ENCODE results near the gene C3orf20.

Gene C3orf20

GRCh38 chr3:14718539-14718938, 43.6 kb downstream of the C3orf20 start:
- no peak for DNase-seq (ENCODE audit: low spot score)
- TF ChIP-seq, protein P1, sequence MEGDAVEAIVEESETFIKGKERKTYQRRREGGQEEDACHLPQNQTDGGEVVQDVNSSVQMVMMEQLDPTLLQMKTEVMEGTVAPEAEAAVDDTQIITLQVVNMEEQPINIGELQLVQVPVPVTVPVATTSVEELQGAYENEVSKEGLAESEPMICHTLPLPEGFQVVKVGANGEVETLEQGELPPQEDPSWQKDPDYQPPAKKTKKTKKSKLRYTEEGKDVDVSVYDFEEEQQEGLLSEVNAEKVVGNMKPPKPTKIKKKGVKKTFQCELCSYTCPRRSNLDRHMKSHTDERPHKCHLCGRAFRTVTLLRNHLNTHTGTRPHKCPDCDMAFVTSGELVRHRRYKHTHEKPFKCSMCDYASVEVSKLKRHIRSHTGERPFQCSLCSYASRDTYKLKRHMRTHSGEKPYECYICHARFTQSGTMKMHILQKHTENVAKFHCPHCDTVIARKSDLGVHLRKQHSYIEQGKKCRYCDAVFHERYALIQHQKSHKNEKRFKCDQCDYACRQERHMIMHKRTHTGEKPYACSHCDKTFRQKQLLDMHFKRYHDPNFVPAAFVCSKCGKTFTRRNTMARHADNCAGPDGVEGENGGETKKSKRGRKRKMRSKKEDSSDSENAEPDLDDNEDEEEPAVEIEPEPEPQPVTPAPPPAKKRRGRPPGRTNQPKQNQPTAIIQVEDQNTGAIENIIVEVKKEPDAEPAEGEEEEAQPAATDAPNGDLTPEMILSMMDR (IDR thresholded peaks at IDR 0.05; ENCODE audit: borderline replicate concordance, control extremely low read depth, extremely low read depth, insufficient read depth, missing control alignments): no peak
- in situ Hi-C loops (cut with MboI; ENCODE audit: low sequenced_read_pairs, unreplicated experiment): no loop called here

DNA sequence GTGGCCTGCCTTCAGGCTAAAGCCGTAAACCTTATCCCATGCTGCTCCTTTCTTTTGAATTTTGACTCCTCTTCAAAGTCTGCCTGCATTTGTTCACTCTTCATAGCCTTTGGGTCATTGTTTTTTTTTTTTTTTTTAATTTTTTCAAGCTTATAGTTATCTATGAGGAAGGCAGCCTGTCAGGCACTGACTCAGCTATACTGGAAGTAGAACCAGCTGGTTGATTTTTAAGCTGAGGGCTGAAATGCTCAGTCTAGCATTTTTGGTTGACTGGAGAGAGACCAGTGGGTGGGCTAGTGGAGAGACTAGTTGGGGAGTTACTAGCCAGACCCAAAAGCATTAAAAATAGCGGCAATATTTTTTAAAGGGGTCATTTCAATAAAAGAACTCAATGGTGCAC, 44.1 kb downstream of the C3orf20 start:
- no peak for DNase-seq (ENCODE audit: low spot score)
- TF ChIP-seq, protein P1 (IDR thresholded peaks at IDR 0.05; ENCODE audit: borderline replicate concordance, control extremely low read depth, extremely low read depth, insufficient read depth, missing control alignments): no peak
- in situ Hi-C loops (cut with MboI; ENCODE audit: low sequenced_read_pairs, unreplicated experiment): no loop called here

DNA sequence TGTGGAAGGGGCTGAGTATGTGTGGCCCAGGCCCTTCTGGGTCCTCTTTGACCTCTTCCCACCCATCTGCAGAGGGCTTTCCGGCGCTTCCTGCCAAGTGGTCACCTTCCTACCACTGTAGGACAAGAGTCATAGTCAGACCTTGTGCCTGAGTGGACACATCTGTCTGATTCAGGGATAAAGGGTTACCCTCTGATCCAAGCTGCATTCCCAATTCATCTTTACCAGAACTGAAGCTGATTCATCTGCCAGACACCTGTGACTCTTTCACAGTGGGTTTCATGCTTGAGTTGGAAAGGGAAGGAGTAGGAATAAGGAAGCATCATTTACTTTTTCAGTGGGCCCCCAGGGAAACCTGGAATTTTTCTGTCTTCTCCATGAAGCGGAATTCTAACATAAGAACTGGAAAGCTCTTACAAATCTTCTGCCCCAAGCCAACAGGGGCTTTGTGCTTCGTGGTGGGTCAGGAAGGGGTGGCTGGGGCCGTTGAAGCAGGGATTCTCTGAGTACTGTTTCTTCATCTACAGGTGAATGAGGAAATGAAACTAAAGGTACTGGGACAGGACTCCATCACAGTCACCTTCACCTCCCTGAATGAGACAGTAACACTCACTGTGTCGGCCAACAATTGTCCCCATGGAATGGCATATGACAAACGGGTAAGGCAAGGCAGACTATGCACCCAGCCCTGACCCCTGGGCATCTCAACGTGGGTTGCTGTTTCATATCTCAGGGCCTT, 46.4 kb downstream of the C3orf20 start:
- no peak for DNase-seq (ENCODE audit: low spot score)
- TF ChIP-seq, protein P1 (IDR thresholded peaks at IDR 0.05; ENCODE audit: borderline replicate concordance, control extremely low read depth, extremely low read depth, insufficient read depth, missing control alignments): no peak
- in situ Hi-C loops (cut with MboI; ENCODE audit: low sequenced_read_pairs, unreplicated experiment): no loop called here

- no peak for DNase-seq (ENCODE audit: low spot score)
- in situ Hi-C loops (cut with MboI; ENCODE audit: low sequenced_read_pairs, unreplicated experiment): no loop called here
- TF ChIP-seq, protein P1 (IDR thresholded peaks at IDR 0.05; ENCODE audit: borderline replicate concordance, control extremely low read depth, extremely low read depth, insufficient read depth, missing control alignments): no peak
These were observed 50.1 kb downstream of the C3orf20 start for GRCh38 chr3:14725013-14725412.

DNA sequence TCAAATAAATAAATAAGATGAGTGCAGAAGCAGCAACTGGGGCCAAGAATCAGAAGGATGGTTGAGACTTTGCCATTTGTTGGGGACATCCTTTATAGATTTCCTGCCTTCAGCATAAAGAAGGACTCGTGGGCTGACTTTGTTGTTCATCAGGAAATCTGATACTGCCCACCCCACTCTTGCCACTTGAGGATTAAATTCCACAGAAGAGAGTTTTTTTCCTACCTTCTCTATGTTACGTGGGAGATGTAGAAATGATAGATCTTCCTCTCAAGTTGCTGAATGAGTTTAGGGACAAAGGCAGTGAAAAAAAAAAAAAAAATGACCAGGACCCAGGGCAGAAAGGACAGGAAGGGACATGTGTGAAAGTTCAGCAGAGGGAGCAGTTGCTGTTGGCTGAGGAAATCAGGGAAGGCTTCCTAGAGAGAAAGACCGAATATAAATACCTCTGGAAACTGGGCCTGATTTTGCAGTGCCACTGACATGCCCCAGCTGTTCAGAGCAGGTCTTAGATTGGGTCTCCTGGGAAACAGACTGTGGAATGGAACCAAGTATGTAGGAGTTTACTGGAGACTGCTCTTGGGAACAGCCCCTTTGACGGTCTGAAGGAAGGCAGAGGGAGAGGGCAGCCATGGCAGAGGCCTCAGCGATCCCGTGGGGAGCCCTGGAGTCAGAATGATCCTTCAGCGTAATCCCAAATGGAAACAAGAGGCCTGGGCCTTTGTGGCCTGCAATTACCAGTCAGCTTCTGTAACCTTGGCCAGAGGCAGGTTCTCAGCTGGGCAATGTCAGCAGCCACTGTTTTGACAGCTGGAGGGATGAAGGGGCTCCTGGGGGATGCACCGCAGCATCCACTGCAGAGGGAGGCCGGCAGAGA, 50.9 kb downstream of the C3orf20 start:
- TF ChIP-seq, protein P1 (IDR thresholded peaks at IDR 0.05; ENCODE audit: borderline replicate concordance, control extremely low read depth, extremely low read depth, insufficient read depth, missing control alignments): no peak
- no peak for DNase-seq (ENCODE audit: low spot score)
- in situ Hi-C loops (cut with MboI; ENCODE audit: low sequenced_read_pairs, unreplicated experiment): no loop called here

GRCh38 chr3:14726441-14726780, 51.5 kb downstream of the C3orf20 start:
- TF ChIP-seq, protein P1 (IDR thresholded peaks at IDR 0.05; ENCODE audit: borderline replicate concordance, control extremely low read depth, extremely low read depth, insufficient read depth, missing control alignments): no peak
- in situ Hi-C loops (cut with MboI; ENCODE audit: low sequenced_read_pairs, unreplicated experiment): no loop called here

More at GRCh38 chr3:14726441-14726780, 51.5 kb downstream of the C3orf20 start:
- no peak for DNase-seq (ENCODE audit: low spot score)

All from GM13976 (cell line).